ENCODE data around the gene HOXD10.

The HOXD10 gene

DNA sequence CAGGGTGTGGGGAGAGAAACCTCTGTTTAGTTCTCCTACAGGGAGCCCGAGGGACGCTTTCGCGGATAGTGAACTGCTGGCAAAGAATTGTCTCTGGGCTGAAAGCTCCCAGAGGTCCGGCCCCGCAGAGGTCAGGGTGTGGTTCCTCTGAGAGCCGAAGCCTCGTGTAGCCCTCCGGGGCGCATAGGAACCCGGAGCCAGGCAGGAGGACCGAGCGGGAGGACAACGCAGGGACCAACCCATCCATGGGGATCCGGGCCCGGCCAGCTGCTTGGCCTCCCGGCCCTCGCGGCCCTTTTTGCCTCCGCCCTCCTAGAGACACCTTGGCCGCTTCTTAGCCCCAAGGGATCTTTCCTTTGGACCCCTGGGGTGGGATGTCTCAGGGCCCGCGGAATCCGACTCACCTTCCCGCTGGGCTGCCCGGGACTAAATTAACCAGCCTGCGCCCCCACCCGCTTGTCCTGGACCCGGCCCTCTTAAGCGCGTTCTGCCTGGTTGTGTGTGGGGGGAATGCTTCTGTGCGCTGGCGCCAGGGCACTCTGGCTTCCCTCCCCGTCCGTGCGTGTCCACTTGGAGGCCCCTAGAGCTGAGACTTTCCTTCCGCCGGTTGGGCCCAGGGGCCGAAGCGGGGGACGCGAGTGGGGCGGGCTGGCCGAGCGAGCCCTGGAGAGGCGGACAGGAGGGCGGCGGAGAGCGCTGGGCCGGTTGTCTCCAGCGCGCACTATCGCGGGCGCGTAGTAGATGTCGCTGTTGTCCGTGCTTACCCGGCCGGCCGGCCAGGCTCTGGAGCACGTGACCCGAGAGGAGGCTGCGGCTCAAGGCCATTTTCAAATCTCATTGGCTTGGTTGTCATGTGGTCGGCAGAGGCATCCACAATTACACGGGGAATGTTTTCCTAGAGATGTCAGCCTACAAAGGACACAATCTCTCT is at the start of gene HOXD10:
Gene HOXD10, plus strand, starts transcription at position 896 of the 931 bp plus-strand sequence. CDS start 56 bp downstream, outside the sequence.
- DNase-seq, result no peak

DNA sequence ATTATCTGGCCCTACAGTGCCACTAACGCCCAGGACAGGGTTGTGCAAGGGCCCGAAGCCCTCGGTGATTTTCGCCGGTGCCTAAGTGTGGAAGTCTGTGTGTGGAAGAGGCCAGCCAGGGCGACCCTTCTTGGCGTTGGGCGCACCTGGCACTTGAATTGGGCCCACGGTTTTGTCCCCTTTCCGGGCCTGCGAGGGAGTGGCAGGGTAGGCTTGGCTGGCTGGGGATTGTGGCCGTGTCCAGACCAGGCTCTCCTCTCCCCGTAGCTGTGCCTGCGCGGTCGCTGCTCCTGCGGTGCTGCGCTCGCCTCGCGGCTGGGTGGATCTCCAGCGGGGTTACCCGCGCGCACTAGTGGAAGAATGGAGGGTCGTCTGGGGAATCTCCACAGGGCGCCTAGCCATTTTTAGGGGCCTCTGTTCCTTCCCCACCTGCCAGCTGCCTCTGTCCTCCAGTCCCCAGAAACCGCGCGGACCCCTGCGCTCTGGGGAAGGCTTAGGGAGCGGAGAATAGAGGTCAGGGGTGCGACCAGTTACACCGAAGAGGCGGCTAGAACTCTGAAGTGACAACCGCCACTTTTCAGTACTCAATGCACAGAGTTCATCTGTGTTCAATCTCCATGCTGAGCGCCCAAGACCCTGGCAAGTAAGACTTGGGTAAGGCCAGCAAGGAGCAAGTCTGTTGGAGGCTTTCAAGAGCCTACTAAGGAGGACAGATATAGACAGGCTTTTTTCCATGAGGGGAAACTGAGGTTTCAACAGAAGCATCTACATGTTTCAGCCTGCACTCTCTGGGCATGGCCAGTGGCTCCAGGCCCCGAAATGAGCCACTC is 48.8 kb upstream of the HOXD10 start:
- no peak for DNase-seq

DNA sequence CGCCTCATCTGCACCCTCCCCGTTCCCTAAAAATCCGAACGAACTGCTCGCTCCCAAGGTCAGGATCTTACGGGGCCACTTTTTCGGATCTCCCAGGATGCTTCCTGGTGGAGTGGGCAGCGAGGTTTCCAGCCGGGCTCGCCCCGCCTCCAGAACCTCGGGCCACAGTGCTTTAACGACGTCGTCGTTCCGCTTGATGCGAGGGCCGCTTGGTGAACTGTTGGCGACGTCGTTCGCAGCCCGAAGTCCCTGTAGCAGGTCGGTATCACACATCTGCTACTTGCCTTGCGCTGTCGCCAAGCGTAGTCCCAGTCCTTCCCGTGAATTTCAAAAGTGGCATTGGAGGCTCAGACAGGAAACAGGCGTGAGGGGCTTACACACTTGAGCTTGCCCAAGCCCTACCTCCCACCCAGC is 48.2 kb upstream of the HOXD10 start:
- DNase-seq, result no peak

DNA sequence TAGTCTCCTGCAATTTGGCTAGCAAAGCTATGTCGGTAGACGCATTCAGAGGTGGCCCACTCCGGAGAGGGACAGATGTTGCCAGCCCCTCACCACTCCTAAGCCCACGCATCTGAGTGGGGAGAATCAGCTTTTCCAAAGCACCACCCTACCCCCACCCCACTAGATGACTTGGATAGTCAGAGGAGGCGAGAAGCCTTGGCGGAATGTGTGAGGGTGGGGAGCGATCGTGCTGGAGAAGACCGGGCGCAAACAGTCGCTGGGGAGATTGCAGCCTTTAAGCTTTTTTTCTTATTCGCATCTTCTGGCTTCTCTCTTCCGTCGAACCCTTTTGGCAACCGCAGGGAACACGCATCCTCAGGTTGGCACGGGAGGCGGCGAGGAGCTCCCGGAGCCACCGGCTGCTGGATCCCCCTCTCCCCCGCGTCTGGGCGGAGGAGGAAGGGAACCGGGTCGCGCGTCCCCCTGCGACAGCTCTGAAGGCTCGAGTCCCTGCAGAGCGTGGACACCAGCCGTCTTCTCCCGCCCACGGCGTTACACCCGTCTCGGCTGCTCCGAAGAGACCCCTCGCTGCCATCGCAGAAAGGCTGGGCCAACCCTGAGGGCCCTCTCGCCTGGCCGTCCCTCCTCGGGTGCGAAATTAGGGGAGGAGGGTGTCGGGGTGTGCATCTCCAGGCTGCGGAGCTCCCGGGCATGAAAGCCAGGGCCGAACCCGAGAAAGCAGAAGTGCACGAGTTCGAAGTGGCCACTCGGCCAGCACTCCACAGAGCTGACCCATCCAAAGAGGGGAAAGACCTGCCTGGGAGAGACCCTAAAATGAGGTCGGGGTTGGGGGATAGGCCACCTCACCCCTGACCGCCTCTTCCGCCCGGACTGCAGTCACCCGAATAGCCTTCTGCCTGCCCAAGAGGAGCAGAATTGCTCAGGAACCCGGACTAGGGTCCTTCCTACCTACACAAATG is 45.0 kb upstream of the HOXD10 start:
- DNase-seq, result no peak

DNA sequence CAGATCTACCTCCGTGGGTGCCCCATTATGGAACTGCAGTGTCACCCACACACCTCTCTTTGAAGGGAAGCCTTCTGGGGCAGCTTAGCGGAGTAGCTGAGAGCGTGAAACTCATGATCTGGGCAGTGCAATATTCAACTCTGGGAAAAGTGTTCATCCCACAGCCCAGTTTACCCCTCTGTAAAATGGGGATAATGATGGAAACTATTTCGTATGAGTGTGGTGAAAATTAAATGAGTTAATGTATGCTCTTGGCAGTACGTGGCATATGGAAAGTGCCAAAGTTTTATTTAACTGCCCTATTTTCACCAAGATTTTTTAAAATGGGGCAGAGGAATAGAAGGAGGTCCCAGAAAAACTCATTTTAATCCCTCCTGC is 44.3 kb upstream of the HOXD10 start:
- DNase-seq, result no peak

DNA sequence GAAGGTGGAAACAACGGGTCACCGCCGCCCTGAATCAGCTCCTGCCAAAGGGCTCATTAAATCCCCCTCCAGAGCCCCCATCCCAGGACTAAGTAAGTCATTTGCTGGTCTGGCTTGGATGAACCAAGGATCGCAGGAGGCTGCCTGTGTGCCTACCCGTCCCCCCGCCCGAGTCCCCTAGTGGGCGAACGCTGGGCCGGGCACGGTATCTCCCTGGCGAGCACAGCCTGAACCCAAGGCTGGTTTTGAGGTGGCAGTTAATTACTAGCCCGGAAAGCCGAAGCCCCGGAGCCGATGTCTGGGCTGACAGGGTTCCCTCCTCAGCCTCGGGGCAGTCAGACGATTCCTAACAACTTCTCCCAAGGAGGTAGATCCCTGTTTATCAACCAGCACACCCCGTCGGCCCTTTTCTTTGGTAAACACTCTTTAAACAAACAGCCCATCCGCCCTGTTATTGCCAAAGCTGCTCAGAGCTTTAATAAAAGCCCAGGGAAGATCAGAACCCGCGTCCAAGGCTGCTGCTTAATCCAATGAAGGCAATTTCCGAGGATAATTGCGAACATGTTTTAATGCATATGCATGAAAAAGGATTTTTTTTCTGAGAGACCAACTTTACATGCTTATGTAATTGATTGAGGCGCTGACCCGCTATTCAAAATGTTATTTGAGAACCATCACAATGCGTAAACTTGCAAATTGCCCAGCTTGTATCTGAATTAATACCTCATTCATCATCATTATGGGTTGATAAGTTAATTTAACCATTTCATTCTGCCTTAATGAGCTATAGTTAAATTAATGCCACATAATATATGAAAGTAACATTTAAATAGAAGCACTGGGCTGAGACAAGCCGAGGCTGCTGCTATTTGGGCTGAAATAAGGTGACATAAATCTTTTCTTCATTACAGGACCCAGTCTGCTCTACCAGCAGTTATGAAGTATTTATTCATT is 43.4 kb upstream of the HOXD10 start:
- DNase-seq, result peak in 1 of 2 experiments; percentile 24

DNA sequence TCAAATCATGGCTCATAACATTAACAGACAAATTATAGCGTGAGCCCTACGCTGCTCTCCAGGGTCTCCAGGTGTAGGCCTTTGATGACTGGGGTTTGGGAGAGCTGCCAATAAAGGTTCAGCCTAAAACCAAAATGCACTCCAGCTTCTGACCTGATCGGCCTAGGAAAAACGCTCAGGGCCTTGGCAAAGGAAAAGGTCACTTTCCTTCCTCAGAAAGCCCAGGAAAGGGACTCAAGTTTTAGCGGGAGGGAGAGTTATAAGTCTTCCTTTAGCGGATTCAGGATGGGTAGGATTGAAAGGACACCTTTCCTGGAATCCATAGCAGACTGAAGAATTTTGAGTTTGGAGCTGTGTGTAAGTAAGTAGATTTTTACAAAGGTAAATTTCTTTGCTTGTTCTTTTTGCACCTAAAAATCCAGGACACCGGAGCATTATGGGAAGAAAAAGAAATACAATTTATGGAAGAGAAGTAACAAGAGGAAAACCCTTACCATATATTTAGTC is 41.6 kb upstream of the HOXD10 start:
- DNase-seq, result no peak

DNA sequence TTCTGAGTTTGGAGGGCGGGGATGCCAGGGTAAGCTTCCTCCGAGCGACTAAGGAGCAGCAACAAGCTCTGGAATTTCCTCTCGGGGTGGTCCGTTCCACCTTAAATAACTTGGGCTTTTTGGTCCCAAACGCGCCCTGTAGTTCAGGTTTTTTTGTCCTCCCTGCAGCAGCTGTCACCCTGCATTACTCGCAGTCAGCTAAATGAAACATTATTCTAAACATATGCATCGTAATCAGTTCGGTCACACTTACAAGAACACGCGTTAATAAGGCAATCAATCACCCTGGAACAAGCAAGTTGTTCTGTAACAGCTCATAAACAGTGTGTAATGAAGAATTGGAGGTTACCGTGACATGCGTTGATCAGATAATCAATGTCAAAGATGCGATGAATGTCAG is 41.1 kb upstream of the HOXD10 start:
- peak; percentile 62 to 86 for DNase-seq

DNA sequence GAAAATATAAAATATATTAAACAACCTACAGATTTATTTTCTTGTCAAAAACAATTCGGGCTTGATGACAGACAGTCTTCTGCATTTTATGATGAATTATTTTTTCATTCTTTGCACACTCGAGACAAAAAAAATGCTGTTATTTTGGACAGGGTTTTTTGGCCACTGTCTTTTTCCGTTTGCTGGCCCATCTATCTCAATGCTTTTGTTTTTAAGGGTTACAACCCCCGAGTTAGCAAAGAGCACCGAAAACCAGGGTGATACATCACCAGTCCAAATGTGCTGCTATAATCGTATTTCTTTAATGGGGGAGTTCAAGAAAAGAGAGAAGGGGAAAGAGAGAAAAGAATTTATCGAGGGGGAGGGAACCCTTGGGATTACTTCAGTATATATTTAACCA is 40.5 kb upstream of the HOXD10 start:
- DNase-seq, result no peak

DNA sequence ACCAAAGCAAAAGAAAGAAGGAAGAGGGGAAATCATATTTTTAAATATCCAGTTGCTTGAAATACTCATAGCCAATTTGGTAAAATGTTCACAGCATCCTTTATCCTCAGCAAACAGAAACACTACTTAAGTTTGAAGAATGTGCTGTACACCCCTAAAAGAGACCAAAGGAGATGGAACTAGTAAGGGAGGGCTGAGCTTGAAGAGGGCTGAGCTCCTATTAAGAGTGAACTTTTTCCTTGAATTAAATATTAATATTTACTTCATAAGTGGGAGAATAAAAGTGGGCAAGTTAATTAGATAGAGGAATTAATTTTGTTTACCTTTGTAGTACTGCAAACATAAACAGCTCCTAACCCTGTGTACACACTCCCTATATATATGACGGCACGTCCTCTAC is 39.8 kb upstream of the HOXD10 start:
- DNase-seq, result no peak

DNA sequence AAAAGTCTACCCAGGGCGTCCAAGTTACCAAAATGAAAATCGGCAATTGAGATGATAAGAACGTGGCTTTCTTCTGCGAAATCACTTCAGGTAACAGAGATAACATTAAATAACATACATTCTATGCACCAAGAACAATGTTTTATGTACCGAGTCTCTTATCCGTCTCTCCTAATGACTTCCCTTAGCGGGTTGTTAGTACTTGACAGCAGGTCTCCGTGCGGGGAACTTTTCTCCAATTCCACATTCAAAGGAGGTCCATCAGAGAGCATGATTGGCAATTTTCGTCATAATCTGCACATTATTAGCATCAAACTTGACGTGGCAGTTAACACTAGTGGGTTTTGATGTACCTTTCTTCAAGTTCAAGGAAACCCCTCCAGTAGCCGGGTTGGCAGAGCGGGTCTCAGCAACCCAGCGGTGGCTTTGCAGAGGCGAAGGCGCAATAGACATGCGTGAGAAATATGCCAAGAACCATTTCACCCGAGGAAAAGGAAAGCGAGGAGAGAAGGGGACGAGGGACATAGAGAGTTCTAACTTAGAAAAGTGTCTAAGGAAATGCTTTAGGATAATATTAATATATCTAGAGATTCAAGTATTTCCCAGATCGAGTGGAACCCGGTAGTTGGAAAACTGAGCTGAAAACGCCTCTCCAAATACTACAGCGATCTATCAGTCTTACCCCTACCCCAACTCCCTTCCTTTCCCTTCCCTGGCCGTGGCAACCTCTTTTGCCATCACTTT is 37.9 kb upstream of the HOXD10 start:
- peak in 1 of 2 experiments; percentile 57 for DNase-seq

DNA sequence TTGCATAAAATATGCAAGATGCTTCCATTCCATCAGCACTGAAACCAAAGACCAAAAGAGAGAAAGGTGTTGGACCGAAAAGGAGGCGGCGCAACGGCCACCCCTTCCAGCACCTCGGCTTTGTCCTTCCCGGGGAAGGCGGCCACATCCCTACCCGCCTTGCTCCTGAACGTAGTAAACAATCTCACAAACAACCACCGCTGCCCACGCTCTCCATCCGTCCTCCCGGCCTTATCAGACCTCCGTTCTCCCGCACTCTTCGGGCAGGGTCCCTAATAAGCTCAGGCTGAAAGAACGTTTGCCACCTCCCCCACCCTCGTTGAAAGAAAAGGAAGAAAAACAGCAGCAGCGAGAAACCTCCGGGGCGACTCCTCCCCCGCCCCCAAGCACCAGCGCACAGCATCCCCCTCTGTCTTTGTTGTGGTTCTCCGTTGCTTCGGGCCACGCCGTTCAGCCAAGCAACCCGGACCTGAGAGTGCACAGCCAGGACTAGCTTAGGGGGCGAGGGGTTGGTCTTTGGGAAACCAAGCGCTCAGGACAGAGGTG is 37.2 kb upstream of the HOXD10 start:
- peak; percentile 70 to 76 for DNase-seq

DNA sequence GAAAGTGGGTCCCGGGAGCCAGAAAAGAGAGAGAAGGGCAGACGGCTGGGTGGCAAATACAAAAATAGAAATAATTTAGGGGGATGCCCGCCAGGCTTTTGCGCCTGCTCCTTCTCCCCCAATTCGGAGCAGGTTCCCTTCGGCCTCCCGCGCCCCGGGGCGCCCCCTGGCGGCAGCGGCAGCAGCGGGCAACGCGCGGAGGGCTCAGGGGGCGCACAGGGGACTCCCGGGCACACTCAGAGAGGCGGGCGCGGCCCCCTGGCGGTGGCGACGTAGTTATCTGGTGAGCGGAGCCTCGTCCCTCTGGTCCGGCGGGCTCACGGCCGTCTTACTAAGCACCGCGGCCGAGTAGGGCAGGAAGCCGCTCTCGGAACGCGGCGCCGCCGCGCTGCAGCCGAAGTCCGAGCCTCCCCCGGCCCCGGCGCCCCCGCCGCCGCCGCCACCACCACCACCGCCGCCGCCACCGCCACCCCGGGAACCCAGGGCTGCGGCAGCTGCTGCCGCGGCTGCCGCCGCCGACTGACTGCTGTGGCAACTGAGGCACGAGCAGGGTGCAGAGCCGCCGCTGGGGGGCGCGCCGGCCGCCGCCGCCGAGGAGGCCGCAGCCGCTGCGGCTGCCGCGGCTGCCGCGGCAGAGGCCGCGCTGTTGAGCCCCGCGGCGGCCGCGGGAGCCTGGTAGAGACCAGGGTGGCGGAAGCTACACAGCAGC is 36.6 kb upstream of the HOXD10 start:
- peak; percentile 76 to 87 for DNase-seq

DNA sequence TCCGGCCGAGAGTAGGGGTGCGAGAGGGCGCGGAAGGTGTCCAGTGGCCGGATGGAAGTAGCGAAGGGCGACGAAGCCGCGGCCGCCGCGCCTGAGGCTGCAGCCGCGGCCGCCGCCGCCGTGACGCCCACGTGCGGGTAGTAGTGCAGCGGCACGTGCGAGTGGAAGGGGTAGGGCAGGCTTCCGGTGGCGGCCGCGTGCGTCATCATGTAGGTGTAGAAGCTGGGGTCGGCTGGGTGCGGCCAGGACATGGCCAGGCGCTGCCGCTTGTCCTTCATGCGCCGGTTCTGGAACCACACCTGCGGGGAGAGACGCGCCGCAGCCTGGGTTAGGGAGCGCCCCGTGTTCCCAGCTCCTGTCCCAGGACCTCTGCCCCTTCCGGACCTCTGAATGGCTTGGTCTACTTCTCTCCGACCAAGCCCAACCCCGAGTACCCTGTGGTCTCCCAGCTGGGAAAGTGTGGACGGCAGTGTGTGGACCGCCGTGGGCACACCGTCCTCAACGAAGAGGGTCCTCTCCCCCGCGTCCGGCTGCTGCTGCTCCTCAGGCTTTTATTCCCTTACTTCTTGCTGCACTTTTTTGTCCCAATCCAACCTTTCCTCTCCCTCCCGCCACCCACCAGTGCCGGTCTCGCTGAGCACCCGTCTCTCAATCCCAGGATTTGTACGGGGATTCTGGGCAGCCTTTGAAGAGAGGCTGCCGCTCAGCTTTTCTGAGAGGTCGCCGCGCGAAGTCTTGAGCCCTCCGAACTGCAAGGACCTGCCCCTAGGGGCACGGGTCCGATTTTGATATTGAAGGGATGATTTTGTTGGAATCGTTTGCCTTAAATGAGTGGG is 35.8 kb upstream of the HOXD10 start:
- no peak for DNase-seq

DNA sequence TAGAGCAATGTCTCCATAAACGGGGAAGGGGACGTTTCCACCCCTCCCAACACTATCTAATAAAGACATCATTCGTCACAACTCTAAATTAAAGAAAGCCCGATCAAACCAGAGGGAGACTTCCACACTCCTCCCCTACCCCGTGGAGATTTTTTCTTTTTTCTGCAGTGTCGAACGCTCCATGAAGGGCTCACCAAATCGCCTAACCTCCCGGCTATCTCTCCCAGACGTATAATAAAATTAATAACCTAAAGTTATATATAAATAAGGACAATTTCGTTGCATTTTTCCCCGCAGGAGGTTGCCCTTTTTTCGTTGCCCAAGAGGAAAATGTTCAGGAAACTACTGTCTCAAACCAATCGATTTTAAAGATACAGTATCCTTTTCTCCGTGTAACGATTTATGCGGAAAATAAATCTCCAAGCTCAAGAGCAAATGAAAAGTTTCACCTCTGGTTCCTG is 35.2 kb upstream of the HOXD10 start:
- DNase-seq, result no peak

DNA sequence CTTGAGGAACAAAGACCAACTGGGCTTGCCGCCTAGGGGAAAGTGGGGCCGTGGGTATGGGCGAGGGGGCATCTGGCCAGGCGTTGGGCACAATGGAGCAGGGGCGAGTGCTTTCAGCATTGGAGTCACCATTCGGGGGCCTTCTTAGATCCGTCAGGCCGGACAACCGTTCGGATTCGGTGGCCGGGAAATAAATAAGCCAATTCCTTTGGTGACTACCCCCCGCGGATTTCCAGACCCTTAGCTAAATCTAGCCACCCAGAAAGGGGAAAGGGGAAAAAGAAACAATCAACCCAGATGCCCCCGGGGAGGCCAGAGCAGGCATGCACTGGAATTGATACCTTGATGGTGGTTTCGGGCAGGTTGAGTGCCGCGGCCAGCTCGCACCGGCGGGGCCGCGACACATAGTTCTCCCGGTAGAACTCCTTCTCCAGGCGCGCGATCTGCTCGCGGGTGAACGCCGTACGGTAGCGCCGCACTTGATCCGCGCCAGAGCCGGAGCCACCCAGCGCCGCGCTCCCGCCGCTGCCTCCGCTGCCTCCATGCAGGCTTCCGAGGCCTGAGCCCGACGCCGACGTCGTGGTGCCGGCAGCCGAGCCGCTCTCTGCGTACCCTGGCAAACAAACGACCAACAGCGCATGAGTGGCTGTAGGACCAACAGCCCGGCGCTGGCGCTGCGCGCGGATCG is 34.6 kb upstream of the HOXD10 start:
- DNase-seq, result no peak

DNA sequence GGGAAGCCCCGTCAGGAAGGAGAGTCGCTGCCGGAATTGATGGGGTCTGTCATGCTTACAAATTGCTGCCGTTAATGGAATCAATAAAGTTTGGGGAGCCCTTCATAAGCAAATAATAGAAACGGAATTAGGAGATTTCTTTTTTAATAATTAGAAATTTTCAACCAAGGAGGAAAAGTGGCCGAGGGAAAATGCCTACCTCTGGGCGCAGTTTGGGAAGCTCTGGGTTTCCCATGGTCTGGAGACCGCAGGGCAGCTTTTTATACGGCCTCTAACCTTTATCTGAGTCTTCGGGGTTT is 34.1 kb upstream of the HOXD10 start:
- DNase-seq, result no peak

All from NCI-H524 (cell line).